Stimulated activated naive B cell treated with anti-CD40 and anti-IgM and Interleukin-4, amounts not matched to agents 10 μg/mL and 1 μg/mL and 100 μg/mL, for 72 hours (primary cell): ENCODE data around the gene RB1.

Experiments used
- ATAC-seq, 2 donors: fragments of 150-1000 bp; cut with Tn5 transposase; replicated peaks; 2 replicates each; pipeline ENCODE4 v1.10.0; 2021; ENCODE audit warnings: moderate library complexity in 1 of 2
- DNase-seq: peaks from one replicate; pipeline ENCODE4 v3.0.0; 2021
- H3K27ac Mint-ChIP-seq: one replicate; pipeline ENCODE4 v1.8.0; 2022; ENCODE audit warnings: mild to moderate bottlenecking, mixed read lengths
- H3K27me3 Mint-ChIP-seq, 2 donors: one replicate each; pipeline ENCODE4 v1.8.0; 2022; ENCODE audit warnings: mixed read lengths in 2 of 2
- H3K36me3 Mint-ChIP-seq, 2 donors: one replicate each; pipeline ENCODE4 v1.8.0; 2022; ENCODE audit warnings: mixed read lengths in 2 of 2, mild to moderate bottlenecking in 1 of 2
- H3K4me1 Mint-ChIP-seq, 2 donors: one replicate each; pipeline ENCODE4 v1.8.0; 2022; ENCODE audit warnings: mixed read lengths in 2 of 2, mild to moderate bottlenecking in 1 of 2
- H3K4me3 Mint-ChIP-seq, 2 donors: one replicate each; pipeline ENCODE4 v1.8.0; 2022; ENCODE audit warnings: mild to moderate bottlenecking in 2 of 2, mixed read lengths in 2 of 2, moderate library complexity in 1 of 2
- H3K9me3 Mint-ChIP-seq, 2 donors: one replicate each; pipeline ENCODE4 v1.8.0; 2022; ENCODE audit warnings: mixed read lengths in 2 of 2, mild to moderate bottlenecking in 1 of 2

Gene RB1

GRCh38 chr13:48527955-48528354, 224.4 kb downstream of the RB1 start:
- Mint-ChIP-seq H3K4me3 (no peak overlapping the region), H3K36me3 (no peaks in the 10 kb centered on the region), H3K4me1 (peaks cover 8 to 18% of the 10 kb centered on the region in 2 donors), H3K27ac (no peak overlapping the region), H3K27me3 (no peaks in the 10 kb centered on the region), H3K9me3 (no peaks in the 10 kb centered on the region)
- DNase-seq: no peak
- no peak for ATAC-seq

GRCh38 chr13:48528720-48529119, 225.2 kb downstream of the RB1 start:
- Mint-ChIP-seq H3K27ac (no peak overlapping the region), H3K4me1 (peaks cover 10 to 24% of the 10 kb centered on the region in 2 donors), H3K27me3 (no peaks in the 10 kb centered on the region), H3K9me3 (no peaks in the 10 kb centered on the region), H3K36me3 (no peaks in the 10 kb centered on the region), H3K4me3 (no peak overlapping the region)
- DNase-seq: no peak
- no peak for ATAC-seq

GRCh38 chr13:48530833-48531232, 227.3 kb downstream of the RB1 start:
- H3K36me3 Mint-ChIP-seq: no peaks in the 10 kb centered on the region
- no peak for ATAC-seq
- H3K27ac Mint-ChIP-seq: no peak overlapping the region
- peaks cover 0 to 3% of the 10 kb centered on the region in 2 donors for H3K9me3 Mint-ChIP-seq
- no peak for DNase-seq
- H3K27me3 Mint-ChIP-seq: peaks cover 5 to 8% of the 10 kb centered on the region in 2 donors
- H3K4me3 Mint-ChIP-seq: peak overlapping the region in 1 of 2 donors; percentile 14
- H3K4me1 Mint-ChIP-seq: peaks cover 10 to 24% of the 10 kb centered on the region in 2 donors
